Naive B cell (primary cell): ENCODE measurements around the gene GRK1. TPM values are rescaled to one million over a fixed set of nuclear protein-coding genes. Genes with fewer than 3 reads are reported as not detected.
A peak's percentile ranks its signal among the peaks of the same experiment; 100 is the strongest.

Experiments
- ATAC-seq, 2 donors: fragments of 150-1000 bp; cut with Tn5 transposase; 2 replicates each; pipeline ENCODE4 v1.10.0; 2021; ENCODE audit warnings: low read depth in 2 of 2, mild to moderate bottlenecking in 2 of 2, moderate library complexity in 2 of 2
- DNase-seq: peaks from one replicate; pipeline ENCODE4 v3.0.0; 2022
- H3K27ac Mint-ChIP-seq, 6 donors: one replicate each; pipeline ENCODE4 v1.8.0; 2020 to 2022; ENCODE audit warnings: mild to moderate bottlenecking in 6 of 6, mixed read lengths in 6 of 6, moderate library complexity in 5 of 6, inconsistent platforms in 2 of 6
- H3K27me3 Mint-ChIP-seq, 3 donors: one replicate each; pipeline ENCODE4 v1.8.0; 2021 to 2022; ENCODE audit warnings: mixed read lengths in 3 of 3, mild to moderate bottlenecking in 1 of 3
- H3K36me3 Mint-ChIP-seq, 2 donors: one replicate each; pipeline ENCODE4 v1.8.0; 2020 to 2022; ENCODE audit warnings: mixed read lengths in 2 of 2, inconsistent platforms in 1 of 2, mild to moderate bottlenecking in 1 of 2
- H3K4me1 Mint-ChIP-seq, 3 donors: one replicate each; pipeline ENCODE4 v1.8.0; 2020 to 2022; ENCODE audit warnings: mixed read lengths in 3 of 3, inconsistent platforms in 1 of 3, mild to moderate bottlenecking in 1 of 3, moderate library complexity in 1 of 3
- H3K4me3 Mint-ChIP-seq, 8 donors: one replicate each; pipeline ENCODE4 v1.8.0; 2020 to 2022; ENCODE audit warnings: mild to moderate bottlenecking in 8 of 8, mixed read lengths in 8 of 8, moderate library complexity in 8 of 8, inconsistent platforms in 2 of 8
- H3K9me3 Mint-ChIP-seq, 7 donors: one replicate each; pipeline ENCODE4 v1.8.0; 2020 to 2022; ENCODE audit warnings: mixed read lengths in 7 of 7, mild to moderate bottlenecking in 5 of 7, inconsistent platforms in 2 of 7, moderate library complexity in 1 of 7
- polyA plus RNA-seq, 6 donors: library from polyadenylated mRNA; unstranded; fragments of 300-500 nt; fragmentation: Illumina TruSeq; gene quantifications; one replicate each; pipeline ENCODE4 v1.2.3, GENCODE V29; 2021; ENCODE audit warnings: low read depth in 6 of 6

GRK1 gene
- polyA plus RNA-seq, 6 donors from 2014 or later: not detected

DNA sequence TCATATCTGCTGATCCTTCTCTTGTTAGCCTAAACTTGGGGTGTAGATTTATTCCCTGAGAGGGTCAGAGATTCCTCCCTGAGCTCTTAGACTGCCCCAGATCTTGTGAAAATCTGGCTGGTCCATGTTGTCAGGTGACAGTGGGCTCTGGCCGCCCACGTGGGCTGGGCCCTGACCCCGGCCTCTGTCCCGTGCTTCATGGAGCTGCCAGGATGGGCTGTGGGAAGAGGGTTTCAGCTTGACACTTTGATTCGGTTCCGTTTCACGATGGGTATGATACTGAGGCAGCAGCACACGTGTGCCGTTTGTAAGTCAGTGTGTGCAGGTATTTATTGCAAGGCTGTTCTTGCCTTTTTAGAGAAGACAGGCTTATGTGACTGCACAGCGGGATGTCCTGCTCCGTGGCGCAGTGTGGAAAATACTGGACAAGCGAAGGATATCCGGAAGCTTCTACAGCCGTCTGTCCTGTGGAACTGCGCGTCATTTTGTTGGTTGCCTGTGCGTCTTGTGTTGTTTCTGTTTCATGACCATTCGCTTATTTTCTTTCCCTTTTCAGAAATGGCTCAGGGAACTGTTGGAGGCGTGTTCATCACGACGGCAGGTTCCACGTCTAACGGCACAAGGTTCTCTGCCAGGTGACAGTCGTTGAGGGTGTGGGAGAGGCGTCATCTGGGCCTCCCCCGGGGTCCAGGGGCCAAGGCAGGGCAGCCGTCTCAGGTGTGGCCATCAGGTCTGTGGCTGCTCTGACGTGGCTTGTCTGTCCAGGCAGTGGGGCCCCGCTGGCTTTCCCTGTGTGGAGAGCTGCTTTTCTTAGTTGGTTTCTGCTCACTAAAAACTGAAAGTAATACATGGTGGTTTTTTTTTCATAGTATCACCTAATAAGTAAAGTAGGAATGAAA is 29.5 kb upstream of the GRK1 start:
- Mint-ChIP-seq H3K27me3 (no peaks in the 10 kb centered on the region), H3K9me3 (no peaks in the 10 kb centered on the region), H3K4me3 (no peak overlapping the region), H3K36me3 (peaks cover 10 to 31% of the 10 kb centered on the region in 2 donors), H3K27ac (no peak overlapping the region), H3K4me1 (peaks cover 2 to 7% (median 6%) of the 10 kb centered on the region in 3 donors)
- DNase-seq (no peak), ATAC-seq (no peak)

DNA sequence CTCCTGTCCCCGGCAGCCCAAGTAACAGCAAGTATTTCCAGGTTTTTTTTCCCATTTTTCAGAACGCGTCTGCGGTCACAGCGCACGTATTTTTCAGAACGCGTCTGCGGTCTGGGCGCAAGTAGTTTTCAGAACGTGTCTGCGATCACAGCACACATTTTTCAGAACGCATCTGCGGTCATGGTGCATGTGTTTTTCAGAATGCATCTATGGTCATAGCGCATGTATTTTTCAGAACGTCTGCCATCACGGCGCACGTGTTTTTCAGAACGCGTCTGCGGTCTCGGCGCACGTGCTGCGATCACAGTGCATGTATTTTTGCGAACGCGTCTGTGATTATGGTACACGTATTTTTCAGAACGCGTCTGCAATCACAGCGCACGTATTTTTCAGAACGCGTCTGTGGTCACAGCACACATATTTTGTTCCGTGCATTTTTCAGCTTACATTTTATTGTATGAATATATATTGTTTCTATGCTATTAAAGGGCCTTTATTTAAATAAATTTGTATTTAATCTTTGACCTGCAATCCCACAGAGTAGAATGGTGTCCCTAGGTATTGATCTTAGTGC is 28.8 kb upstream of the GRK1 start:
- peaks cover 10 to 31% of the 10 kb centered on the region in 2 donors for H3K36me3 Mint-ChIP-seq
- no peak for DNase-seq
- peaks cover 9 to 14% (median 14%) of the 10 kb centered on the region in 3 donors for H3K4me1 Mint-ChIP-seq
- ATAC-seq: no peak
- H3K27me3 Mint-ChIP-seq: no peaks in the 10 kb centered on the region
- H3K9me3 Mint-ChIP-seq: no peaks in the 10 kb centered on the region
- H3K4me3 Mint-ChIP-seq: no peak overlapping the region
- no peak overlapping the region for H3K27ac Mint-ChIP-seq

DNA sequence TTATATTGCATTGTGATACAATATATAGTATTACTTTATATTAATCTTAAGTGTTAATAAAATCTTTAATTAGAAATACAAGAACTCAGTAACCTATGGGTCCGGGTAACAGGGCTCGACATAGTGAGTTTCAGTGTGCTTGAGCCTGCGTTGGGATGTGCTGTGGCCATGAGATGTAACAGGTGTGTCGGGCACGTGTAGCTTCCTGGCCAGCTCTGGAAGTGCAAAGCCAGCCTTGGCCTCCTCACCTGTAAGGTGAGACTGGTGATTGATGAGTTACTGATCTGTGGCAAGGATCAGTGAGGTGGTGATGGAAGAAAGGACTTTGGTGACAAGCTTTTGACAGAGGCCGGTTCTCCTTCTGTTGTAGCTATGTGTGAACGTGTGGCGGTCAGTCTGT is 28.2 kb upstream of the GRK1 start:
- Mint-ChIP-seq H3K4me3 (no peak overlapping the region), H3K4me1 (peaks cover 15 to 20% (median 19%) of the 10 kb centered on the region in 3 donors), H3K9me3 (no peaks in the 10 kb centered on the region), H3K27ac (peak overlapping the region in 2 of 6 donors; percentile 6 to 40), H3K27me3 (no peaks in the 10 kb centered on the region), H3K36me3 (peaks cover 10 to 30% of the 10 kb centered on the region in 2 donors)
- no peak for DNase-seq
- no peak for ATAC-seq

DNA sequence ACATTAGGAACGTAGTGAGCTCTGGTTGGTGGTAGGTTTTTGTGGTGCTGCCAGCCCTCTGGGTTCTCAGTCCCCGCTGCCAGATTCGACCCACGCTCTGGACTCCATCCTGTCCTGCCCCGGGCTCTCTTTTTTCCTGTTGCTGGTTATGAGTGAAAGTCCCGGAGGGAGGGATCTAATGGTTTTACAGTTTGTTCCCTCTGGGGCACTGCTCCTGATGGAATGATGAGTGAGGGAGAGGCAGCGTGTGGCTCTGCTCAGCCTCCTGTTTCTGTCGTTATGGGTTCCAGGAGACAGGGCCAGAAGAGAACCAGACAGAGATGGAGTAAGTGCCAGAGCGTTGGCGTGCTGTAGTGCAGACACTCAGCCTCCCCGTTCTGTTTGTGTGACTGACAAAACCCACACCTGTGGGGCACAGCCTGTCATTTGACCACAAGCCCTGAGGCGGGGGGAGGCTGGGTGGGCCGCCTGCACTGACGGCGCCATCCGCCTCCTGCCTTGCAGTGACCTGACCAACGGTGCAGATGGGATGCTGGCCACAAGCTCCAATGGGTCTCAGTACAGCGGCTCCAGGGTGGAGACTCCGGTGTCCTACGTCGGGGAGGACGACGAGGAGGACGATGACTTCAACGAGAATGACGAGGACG is 27.3 kb upstream of the GRK1 start:
- DNase-seq (no peak), ATAC-seq (no peak)
- H3K4me3 Mint-ChIP-seq: no peak overlapping the region
- no peaks in the 10 kb centered on the region for H3K27me3 Mint-ChIP-seq
- no peak overlapping the region for H3K27ac Mint-ChIP-seq
- H3K36me3 Mint-ChIP-seq: peaks cover under 1 to 24% of the 10 kb centered on the region in 2 donors
- peaks cover 20 to 28% (median 20%) of the 10 kb centered on the region in 3 donors for H3K4me1 Mint-ChIP-seq
- H3K9me3 Mint-ChIP-seq: no peaks in the 10 kb centered on the region

DNA sequence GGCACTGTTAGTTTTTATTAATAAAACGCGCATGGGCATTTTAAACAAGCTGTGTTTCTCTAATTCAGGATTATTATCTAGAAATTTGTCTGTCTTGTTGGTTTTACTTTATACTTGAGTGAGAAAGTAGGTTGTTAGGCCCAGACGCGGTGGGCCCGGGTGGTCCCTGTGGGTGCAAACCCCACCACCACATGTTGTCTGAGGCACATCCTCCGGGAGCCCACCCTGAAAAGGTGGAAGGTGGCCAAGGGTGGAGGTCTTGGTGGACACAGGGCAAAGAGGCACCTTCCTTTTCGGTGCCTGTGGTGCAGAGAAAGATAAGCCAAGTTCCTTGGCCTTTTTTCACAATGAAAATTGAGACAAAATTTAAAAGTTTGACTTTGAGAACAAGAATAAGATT is 25.6 kb upstream of the GRK1 start:
- DNase-seq (no peak), ATAC-seq (no peak)
- H3K9me3 Mint-ChIP-seq: no peaks in the 10 kb centered on the region
- H3K4me1 Mint-ChIP-seq: peaks cover 21 to 30% (median 23%) of the 10 kb centered on the region in 3 donors
- H3K4me3 Mint-ChIP-seq: no peak overlapping the region
- peak overlapping the region in 2 of 6 donors; percentile 78 for H3K27ac Mint-ChIP-seq
- H3K36me3 Mint-ChIP-seq: peaks cover 0 to 24% of the 10 kb centered on the region in 2 donors
- no peaks in the 10 kb centered on the region for H3K27me3 Mint-ChIP-seq

DNA sequence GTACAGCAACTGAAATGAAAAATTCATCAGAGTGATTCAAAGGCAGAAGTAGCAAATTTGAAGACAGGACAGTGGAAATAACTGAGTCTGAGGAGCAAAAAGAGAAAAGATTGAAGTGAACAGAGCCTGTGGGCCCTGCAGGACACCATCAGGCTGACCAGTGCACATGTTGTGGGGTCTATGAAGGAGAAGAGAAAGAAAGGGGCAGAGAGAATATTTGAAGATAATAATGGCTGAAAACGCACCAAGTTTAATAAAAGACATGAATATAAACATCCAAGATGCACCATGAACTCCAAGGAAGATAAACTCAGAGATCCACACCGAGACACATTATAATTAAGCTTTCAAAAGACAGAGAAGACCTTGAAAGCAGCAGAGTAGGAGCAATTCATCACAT is 24.5 kb upstream of the GRK1 start:
- Mint-ChIP-seq H3K4me1 (peaks cover 29 to 35% (median 34%) of the 10 kb centered on the region in 3 donors), H3K27me3 (no peaks in the 10 kb centered on the region), H3K36me3 (peaks cover 0 to 19% of the 10 kb centered on the region in 2 donors), H3K27ac (peak overlapping the region in 4 of 6 donors; percentile 4 to 78 (median 28)), H3K4me3 (peak overlapping the region in 2 of 8 donors; percentile 3 to 10), H3K9me3 (no peaks in the 10 kb centered on the region)
- DNase-seq (no peak), ATAC-seq (no peak)

DNA sequence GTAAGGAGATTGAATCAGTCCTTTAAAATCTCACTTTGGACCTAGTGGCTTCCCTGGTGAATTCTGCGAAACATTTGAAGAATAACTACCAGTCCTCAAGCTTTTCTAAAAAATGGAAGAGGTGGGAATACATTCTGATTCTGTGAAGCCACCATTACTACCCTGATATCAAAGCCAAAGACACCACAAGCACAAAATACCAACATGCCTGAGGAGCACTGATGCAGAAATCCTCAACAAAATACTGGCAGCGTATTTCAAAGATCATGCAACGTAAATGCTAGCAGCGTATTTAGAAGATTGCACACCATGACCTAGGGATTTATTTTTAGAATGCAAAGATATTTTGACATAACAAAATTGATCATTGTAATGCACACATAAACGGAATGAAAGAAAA is 23.4 kb upstream of the GRK1 start:
- H3K4me3 Mint-ChIP-seq: peak overlapping the region in 5 of 8 donors; percentile 27 to 75 (median 56)
- no peaks in the 10 kb centered on the region for H3K9me3 Mint-ChIP-seq
- peaks cover 29 to 40% (median 38%) of the 10 kb centered on the region in 3 donors for H3K4me1 Mint-ChIP-seq
- H3K36me3 Mint-ChIP-seq: peaks cover 0 to 12% of the 10 kb centered on the region in 2 donors
- DNase-seq: peak; percentile 13
- peak overlapping the region in 4 of 6 donors; percentile 17 to 78 (median 64) for H3K27ac Mint-ChIP-seq
- peak; percentile 74 to 85 for ATAC-seq
- no peaks in the 10 kb centered on the region for H3K27me3 Mint-ChIP-seq

DNA sequence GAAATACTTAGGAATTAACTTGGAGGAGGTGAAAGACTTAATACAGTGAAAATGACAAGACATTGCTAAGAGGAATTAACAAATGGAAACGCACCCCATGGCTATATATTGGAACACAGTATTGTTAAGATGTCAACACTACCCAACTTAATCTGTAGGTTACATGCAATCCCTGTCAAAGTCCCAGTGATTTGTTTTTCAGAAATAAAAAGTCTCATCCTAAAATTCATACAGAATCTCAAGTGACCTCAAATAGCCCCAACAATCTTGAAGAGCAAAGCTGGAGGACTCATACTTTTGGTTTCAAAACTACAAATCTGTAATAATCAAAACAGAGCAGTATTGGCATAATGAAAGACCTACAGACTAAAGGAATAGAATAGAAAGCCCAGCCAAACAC is 22.2 kb upstream of the GRK1 start:
- DNase-seq (no peak), ATAC-seq (no peak)
- Mint-ChIP-seq H3K9me3 (no peaks in the 10 kb centered on the region), H3K27me3 (no peaks in the 10 kb centered on the region), H3K4me1 (peaks cover 29 to 40% (median 38%) of the 10 kb centered on the region in 3 donors), H3K36me3 (peaks cover 0 to 7% of the 10 kb centered on the region in 2 donors), H3K4me3 (no peak overlapping the region), H3K27ac (no peak overlapping the region)

DNA sequence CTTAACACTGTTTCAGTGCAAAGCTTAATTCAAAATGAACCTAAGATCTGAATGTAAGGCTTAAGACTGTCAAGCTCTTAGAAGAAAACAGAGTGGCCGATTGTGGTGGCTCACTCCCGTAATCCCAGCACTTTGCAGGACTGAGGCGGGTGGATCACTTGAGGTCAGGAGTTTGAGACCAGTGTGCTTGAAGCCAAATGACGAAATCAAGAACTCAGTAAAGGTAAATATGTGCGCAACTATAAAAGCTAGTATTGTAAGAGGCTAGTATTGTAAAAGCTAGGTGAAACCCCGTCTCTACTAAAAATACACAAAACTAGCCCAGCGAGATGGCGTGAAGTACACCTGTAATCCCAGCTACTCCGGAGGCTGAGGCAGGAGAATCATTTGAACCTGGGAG is 21.7 kb upstream of the GRK1 start:
- DNase-seq (no peak), ATAC-seq (no peak)
- peaks cover 0 to 7% of the 10 kb centered on the region in 2 donors for H3K36me3 Mint-ChIP-seq
- no peaks in the 10 kb centered on the region for H3K27me3 Mint-ChIP-seq
- peak overlapping the region in 1 of 6 donors; percentile 68 for H3K27ac Mint-ChIP-seq
- H3K9me3 Mint-ChIP-seq: no peaks in the 10 kb centered on the region
- no peak overlapping the region for H3K4me3 Mint-ChIP-seq
- H3K4me1 Mint-ChIP-seq: peaks cover 29 to 40% (median 38%) of the 10 kb centered on the region in 3 donors

DNA sequence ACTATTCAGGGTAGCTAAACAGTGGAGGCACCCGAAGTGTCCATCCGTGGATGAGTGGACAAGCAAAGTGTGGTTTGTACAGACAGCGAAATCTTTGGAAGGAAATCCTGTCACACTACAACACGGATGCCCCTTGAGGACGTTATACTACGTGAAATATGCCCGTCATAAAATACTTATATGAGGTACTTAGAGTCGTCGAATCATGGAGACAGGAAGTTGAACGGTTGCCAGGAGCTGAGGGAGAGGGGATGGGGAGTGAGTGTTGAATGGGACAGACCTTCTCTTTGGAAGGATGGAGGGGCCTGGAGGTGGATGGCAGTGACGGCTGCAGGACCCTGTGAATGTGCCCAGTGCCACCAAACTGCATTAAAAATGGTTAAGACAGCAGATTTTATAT is 20.6 kb upstream of the GRK1 start:
- H3K27me3 Mint-ChIP-seq: no peaks in the 10 kb centered on the region
- H3K36me3 Mint-ChIP-seq: peaks cover 0 to 7% of the 10 kb centered on the region in 2 donors
- H3K4me3 Mint-ChIP-seq: peak overlapping the region in 1 of 8 donors; percentile 3
- ATAC-seq (no peak), DNase-seq (no peak)
- peaks cover 29 to 40% (median 38%) of the 10 kb centered on the region in 3 donors for H3K4me1 Mint-ChIP-seq
- peak overlapping the region in 3 of 6 donors; percentile 7 to 49 (median 44) for H3K27ac Mint-ChIP-seq
- no peaks in the 10 kb centered on the region for H3K9me3 Mint-ChIP-seq

DNA sequence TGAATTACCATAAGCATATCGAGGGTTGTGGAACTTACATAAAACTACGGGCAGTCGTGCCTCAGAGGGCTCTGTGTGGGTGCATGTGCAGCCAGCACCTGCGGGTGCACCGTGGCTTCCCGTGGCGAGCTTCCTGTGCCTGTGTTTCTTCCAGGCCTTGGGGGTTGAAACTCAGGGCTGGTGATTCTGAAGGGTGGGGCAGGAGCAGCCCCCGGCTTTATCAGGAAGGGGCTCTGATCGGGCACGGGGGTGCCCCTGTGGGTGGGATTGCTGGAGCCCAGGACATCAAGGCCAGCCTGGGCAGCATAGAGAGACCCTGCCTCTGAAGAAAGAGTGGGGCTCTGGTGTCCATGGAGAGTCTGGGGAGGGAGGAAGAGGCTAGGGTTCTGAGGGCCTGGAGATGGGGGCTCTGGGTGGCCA is 20.1 kb upstream of the GRK1 start:
- Mint-ChIP-seq H3K4me1 (peaks cover 29 to 39% (median 37%) of the 10 kb centered on the region in 3 donors), H3K4me3 (peak overlapping the region in 2 of 8 donors; percentile 51 to 53), H3K27me3 (no peaks in the 10 kb centered on the region), H3K27ac (peak overlapping the region in 2 of 6 donors; percentile 34 to 44), H3K9me3 (no peaks in the 10 kb centered on the region), H3K36me3 (peaks cover 0 to 5% of the 10 kb centered on the region in 2 donors)
- DNase-seq: no peak
- no peak for ATAC-seq

DNA sequence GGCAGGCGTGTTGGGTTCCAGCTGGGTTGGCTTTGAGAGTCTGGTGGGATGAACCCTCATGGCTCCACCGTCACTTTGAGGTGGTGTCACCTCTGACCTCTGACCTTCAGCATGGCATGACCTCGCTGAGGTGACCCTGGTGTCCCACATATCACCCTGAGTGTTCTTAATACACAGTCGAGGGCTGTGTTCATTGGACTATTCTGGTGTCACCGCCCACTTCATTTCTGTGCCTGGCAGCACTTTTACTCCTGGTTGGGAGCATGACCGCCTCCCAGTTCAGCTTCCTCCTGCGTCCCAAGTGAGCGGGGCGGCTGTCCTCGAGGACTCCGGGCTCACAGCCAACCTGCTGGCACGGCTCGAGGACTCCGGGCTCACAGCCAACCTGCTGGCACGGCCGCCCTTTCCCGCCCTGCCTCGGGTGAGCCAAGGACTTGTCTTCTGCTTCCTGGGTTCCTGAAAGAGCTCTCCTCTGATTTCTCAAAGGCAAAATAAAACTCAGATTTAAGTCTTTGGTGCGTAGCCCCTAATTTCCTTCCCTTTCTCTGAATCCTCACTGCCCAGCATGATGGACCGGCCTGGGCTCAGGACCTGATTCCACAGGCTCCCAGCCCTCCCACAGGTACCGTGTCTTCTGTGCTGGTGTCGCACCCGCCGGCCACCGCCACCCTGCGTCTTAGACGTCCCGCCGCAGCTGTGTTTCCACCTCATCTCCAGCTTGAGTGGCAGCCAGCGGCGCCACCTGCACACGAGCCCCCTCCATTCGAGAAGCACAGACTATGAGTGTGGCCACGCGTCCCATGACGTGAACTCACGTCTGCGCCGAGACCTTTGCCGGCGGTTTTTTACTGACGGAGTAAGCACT is 19.4 kb upstream of the GRK1 start:
- Mint-ChIP-seq H3K4me1 (peaks cover 26 to 33% (median 30%) of the 10 kb centered on the region in 3 donors), H3K36me3 (no peaks in the 10 kb centered on the region), H3K27ac (peak overlapping the region in 3 of 6 donors; percentile 33 to 61 (median 34)), H3K27me3 (no peaks in the 10 kb centered on the region), H3K4me3 (peak overlapping the region in 2 of 8 donors; percentile 51 to 53), H3K9me3 (no peaks in the 10 kb centered on the region)
- no peak for DNase-seq
- no peak for ATAC-seq
